Activated CD8-positive, alpha-beta T cell treated with anti-CD3 and anti-CD28 coated beads for 36 hours (primary cell): Measurements from ENCODE around the gene NEUROD2. TPM values are rescaled to one million over a fixed set of nuclear protein-coding genes. Genes with fewer than 3 reads are reported as not detected.

ENCODE experiments used
- ATAC-seq: fragments of 200-7000 bp; cut with Tn5 transposase; one replicate; pipeline ENCODE4 v1.10.0; 2021; ENCODE audit warnings: mild to moderate bottlenecking, moderate library complexity
- CTCF ChIA-PET: fragments of 350-600 bp; sonication (Branson Sonifier 250); formaldehyde crosslinking; loops from one replicate; lab custom pipeline; 2021; ENCODE audit warnings: antibody characterized with exemption; lab: Charles Lee
- POLR2A ChIA-PET: fragments of 350-600 bp; sonication (Branson Sonifier 250); formaldehyde crosslinking; loops from one replicate; lab custom pipeline; 2021; ENCODE audit warnings: antibody characterized with exemption; lab: Charles Lee
- DNase-seq: peaks from one replicate; pipeline ENCODE4 v3.0.0-alpha.2; 2020
- H3K27ac Mint-ChIP-seq: one replicate; pipeline ENCODE4 v1.8.0; 2021; ENCODE audit warnings: mild to moderate bottlenecking, mixed read lengths
- H3K27me3 Mint-ChIP-seq: one replicate; pipeline ENCODE4 v1.8.0; 2021; ENCODE audit warnings: mixed read lengths
- H3K36me3 Mint-ChIP-seq: one replicate; pipeline ENCODE4 v1.8.0; 2021; ENCODE audit warnings: low read depth, mixed read lengths
- H3K4me1 Mint-ChIP-seq: one replicate; pipeline ENCODE4 v1.8.0; 2021; ENCODE audit warnings: low read depth, mixed read lengths
- H3K4me3 Mint-ChIP-seq: one replicate; pipeline ENCODE4 v1.8.0; 2021; ENCODE audit warnings: mild to moderate bottlenecking, moderate library complexity, mixed read lengths
- H3K9me3 Mint-ChIP-seq: one replicate; pipeline ENCODE4 v1.8.0; 2021; ENCODE audit warnings: mixed read lengths
- CTCF ChIP-seq: fragments of 200-600 bp; IDR thresholded peaks from one replicate; pipeline ENCODE4 v1.8.0; 2022; ENCODE audit warnings: antibody characterized with exemption, mild to moderate bottlenecking
- intact Hi-C: fragments of 100-400 bp; cut with micrococcal nuclease; formaldehyde crosslinking; loops from one replicate; pipeline ENCODE4 v1.10.0; 2022
- total RNA-seq, 2 experiments: library from RNA; stranded (reverse); gene quantifications; one replicate each; pipeline ENCODE4 v1.2.3, GENCODE V29; 2021

NEUROD2 gene
- total RNA-seq, 2 experiments from 2014 or later: not detected

GRCh38 chr17:39599004-39599664 is 8.6 kb downstream of the NEUROD2 start:
- CTCF ChIA-PET: interaction anchor here (1.0 to 3.5 kb wide), 2 partner anchors 22 to 23 kb away, joined by 3 to 19 read pairs; no protein-coding TSS in a partner anchor
- TF ChIP-seq CTCF: no peak
- Mint-ChIP-seq H3K4me1 (peaks cover 23% of the 10 kb centered on the region), H3K27ac (no peak overlapping the region), H3K36me3 (no peaks in the 10 kb centered on the region), H3K9me3 (no peaks in the 10 kb centered on the region), H3K27me3 (peaks cover 87% of the 10 kb centered on the region), H3K4me3 (no peak overlapping the region)
- ATAC-seq: no peak
- POLR2A ChIA-PET: no interaction called here
- intact Hi-C loops: no loop called here
- no peak for DNase-seq

DNA sequence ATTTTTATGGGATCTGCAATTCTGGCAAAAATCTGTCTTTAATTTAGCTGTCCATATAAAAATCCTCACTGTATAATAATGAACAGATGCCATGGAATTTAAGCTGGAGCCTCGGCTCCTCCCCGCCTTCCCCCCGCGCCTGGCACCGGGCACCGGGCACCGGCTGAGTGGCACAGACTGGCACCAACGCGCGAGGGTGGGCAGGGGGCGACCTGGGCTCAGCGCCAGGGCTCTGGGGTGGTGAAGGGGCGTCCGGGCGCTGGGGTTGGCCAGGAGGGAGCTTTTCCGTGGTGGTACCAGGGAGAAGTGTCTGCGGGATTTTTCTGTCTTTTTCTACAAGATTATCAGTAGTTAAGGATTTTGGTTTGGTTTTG is 9.1 kb downstream of the NEUROD2 start:
- intact Hi-C loops: no loop called here
- ATAC-seq (no peak), DNase-seq (no peak)
- Mint-ChIP-seq H3K4me1 (peaks cover 21% of the 10 kb centered on the region), H3K36me3 (no peaks in the 10 kb centered on the region), H3K4me3 (no peak overlapping the region), H3K27me3 (peaks cover 87% of the 10 kb centered on the region), H3K9me3 (no peaks in the 10 kb centered on the region), H3K27ac (no peak overlapping the region)
- POLR2A ChIA-PET: no interaction called here
- TF ChIP-seq CTCF: no peak
- CTCF ChIA-PET: interaction anchor here (1.0 kb wide), 1 partner anchor 22 kb away, joined by 3 read pairs; no protein-coding TSS in a partner anchor

GRCh38 chr17:39598047-39598481 is 9.7 kb downstream of the NEUROD2 start:
- ChIA-PET POLR2A (interaction anchor here (0.6 kb wide), 1 partner anchor 55 kb away, joined by 3 read pairs; no protein-coding TSS in a partner anchor), CTCF (interaction anchor here (1.0 to 1.4 kb wide), 3 partner anchors 21 to 56 kb away, joined by 3 to 17 read pairs (median 3); no protein-coding TSS in a partner anchor)
- Mint-ChIP-seq H3K9me3 (no peaks in the 10 kb centered on the region), H3K27me3 (peaks cover 87% of the 10 kb centered on the region), H3K4me3 (no peak overlapping the region), H3K36me3 (no peaks in the 10 kb centered on the region), H3K4me1 (peaks cover 17% of the 10 kb centered on the region), H3K27ac (no peak overlapping the region)
- intact Hi-C loops: no loop called here
- DNase-seq (no peak), ATAC-seq (no peak)
- no peak for TF ChIP-seq CTCF

DNA sequence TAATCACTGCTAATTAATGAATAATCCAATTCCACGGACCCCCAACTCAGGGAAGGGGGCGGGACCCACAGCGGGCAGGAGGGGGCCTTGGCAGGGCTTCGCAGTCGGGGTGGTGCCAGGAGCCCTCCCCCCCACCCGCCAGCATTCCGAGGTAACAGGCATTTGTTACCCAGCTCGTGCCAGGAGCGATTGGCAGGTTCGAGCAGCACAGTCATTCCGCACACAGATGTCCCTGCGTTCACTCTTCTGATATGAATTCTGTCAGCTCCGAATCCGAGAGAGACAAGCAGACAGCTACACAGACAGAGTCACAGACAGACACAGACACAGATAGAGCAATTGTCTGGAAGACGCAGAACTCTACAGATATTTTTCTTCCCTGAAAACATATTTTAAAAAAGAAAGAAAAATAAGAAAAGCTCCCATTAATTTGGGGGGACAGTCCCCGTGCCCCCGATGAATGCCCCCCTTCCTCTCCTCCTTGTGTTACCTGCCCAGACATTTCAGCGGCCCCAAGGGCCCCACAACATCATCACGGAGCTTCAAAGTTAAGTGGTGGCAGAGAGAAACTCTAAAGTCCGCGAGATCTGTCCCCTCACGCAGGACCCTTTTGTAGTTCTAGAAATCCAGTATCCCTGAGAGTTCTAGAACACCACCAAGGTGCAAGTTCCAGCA is 10.2 kb downstream of the NEUROD2 start:
- CTCF ChIA-PET: interaction anchor here (1.2 to 1.4 kb wide), 2 partner anchors 25 to 56 kb away, joined by 3 to 17 read pairs; no protein-coding TSS in a partner anchor
- ATAC-seq (no peak), DNase-seq (no peak)
- H3K4me1 Mint-ChIP-seq: peaks cover 17% of the 10 kb centered on the region
- no peak for TF ChIP-seq CTCF
- H3K4me3 Mint-ChIP-seq: no peak overlapping the region
- intact Hi-C loops: no loop called here
- no peaks in the 10 kb centered on the region for H3K36me3 Mint-ChIP-seq
- H3K9me3 Mint-ChIP-seq: no peaks in the 10 kb centered on the region
- POLR2A ChIA-PET: interaction anchor here (0.6 to 0.7 kb wide), 2 partner anchors 20 to 55 kb away, joined by 3 read pairs; no protein-coding TSS in a partner anchor
- H3K27me3 Mint-ChIP-seq: peaks cover 82% of the 10 kb centered on the region
- no peak overlapping the region for H3K27ac Mint-ChIP-seq
